K562 (cell line): Measurements from ENCODE around the gene CHCHD1. TPM values are rescaled to one million over a fixed set of nuclear protein-coding genes. Genes with fewer than 3 reads are reported as not detected.
A peak's percentile ranks its signal among the peaks of the same experiment; 100 is the strongest.

ENCODE experiments used
- CEBPB ChIP-seq: fragments of 450-650 bp; IDR thresholded peaks from 2 replicates; pipeline ENCODE4 v1.6.1; 2016; ENCODE audit warnings: missing genetic modification characterization, missing compliant biosample characterization
- MBD2 ChIP-seq: sonication (generic); IDR thresholded peaks from 2 replicates; pipeline ENCODE4 v1.6.1; 2016; ENCODE audit warnings: low read depth, borderline replicate concordance
- NR2C2 ChIP-seq, 2 experiments: fragments of 200-800 bp in 1 of 2; sonication (Bioruptor generic) in 1 of 2; sonication (generic) in 1 of 2; formaldehyde crosslinking in 1 of 2; IDR thresholded peaks; 2 replicates each; pipeline versions ENCODE4 v1.6.1 to v1.8.0; 2016 to 2022; ENCODE audit warnings: mild to moderate bottlenecking in 1 of 2, missing compliant biosample characterization in 1 of 2, missing genetic modification characterization in 1 of 2, missing genetic modification reagents in 1 of 2
- RB1 ChIP-seq: fragments of 450-650 bp; IDR thresholded peaks from 2 replicates; pipeline ENCODE4 v1.6.1; 2017; ENCODE audit warnings: low read depth, mild to moderate bottlenecking
- TBL1XR1 ChIP-seq, 2 experiments: IDR thresholded peaks; 2 replicates each; pipeline ENCODE4 v1.6.1; 2012; ENCODE audit warnings: improper control_type of control experiment in 2 of 2, low read length in 2 of 2, mild to moderate bottlenecking in 1 of 2
- ZNF75A ChIP-seq: fragments of 450-650 bp; formaldehyde crosslinking; IDR thresholded peaks from 2 replicates; pipeline ENCODE4 v1.4.0; 2020; ENCODE audit warnings: mild to moderate bottlenecking
- ZZZ3 ChIP-seq: fragments of 450-650 bp; IDR thresholded peaks from 2 replicates; pipeline ENCODE4 v1.6.1; 2016; ENCODE audit warnings: antibody characterized with exemption, mild to moderate bottlenecking, moderate library complexity
- polyA plus RNA-seq, 8 experiments: library from polyadenylated mRNA; depleted of rRNA in 4 of 8; stranded (reverse) in 5 of 8; unstranded in 3 of 8; fragments of >200 nt; fragmentation: Nextera tagmentation in 2 of 8; fragmentation: Illumina TruSeq in 1 of 8; extraction: Ambion mirVana in 2 of 8; extraction: Trizol in 1 of 8; gene quantifications; 2 replicates each; pipeline versions ENCODE4 v1.2.1 to v1.2.3, GENCODE V29; 2011 to 2014; ENCODE audit warnings: inconsistent platforms in 1 of 8, missing spikeins in 1 of 8
- total RNA-seq, 7 experiments: library from RNA; depleted of rRNA in 6 of 7; stranded (reverse); fragments of >200 nt in 6 of 7; fragmentation: Illumina TruSeq in 2 of 7; extraction: Trizol in 2 of 7; gene quantifications; 2 replicates each; pipeline versions ENCODE4 v1.2.1 to v1.2.3, GENCODE V29; 2011 to 2021; ENCODE audit warnings: low replicate concordance in 1 of 7
- TF ChIP-seq, protein P1 (sequence below), 2 experiments: fragments of 450-650 bp; IDR thresholded peaks; 2 replicates each; pipeline ENCODE4 v1.6.1; 2016; ENCODE audit warnings: mild to moderate bottlenecking in 2 of 2, borderline replicate concordance in 1 of 2, low read depth in 1 of 2, moderate library complexity in 1 of 2
- TF ChIP-seq, protein P2 (sequence below): fragments of 450-650 bp; IDR thresholded peaks from 2 replicates; pipeline ENCODE4 v1.6.1; 2017; ENCODE audit warnings: antibody characterized with exemption, mild to moderate bottlenecking
- TF ChIP-seq, protein P3 (sequence below): fragments of 450-650 bp; IDR thresholded peaks from 2 replicates; pipeline ENCODE4 v1.6.1; 2016; ENCODE audit warnings: low read depth, mild to moderate bottlenecking, moderate library complexity

The CHCHD1 gene
- total and polyA plus RNA-seq, 9 of the 15 experiments (the other 6 are each of a cell fraction or from before 2014, with no cell fraction given) = 52.9 to 126 (median 83.4) TPM

DNA sequence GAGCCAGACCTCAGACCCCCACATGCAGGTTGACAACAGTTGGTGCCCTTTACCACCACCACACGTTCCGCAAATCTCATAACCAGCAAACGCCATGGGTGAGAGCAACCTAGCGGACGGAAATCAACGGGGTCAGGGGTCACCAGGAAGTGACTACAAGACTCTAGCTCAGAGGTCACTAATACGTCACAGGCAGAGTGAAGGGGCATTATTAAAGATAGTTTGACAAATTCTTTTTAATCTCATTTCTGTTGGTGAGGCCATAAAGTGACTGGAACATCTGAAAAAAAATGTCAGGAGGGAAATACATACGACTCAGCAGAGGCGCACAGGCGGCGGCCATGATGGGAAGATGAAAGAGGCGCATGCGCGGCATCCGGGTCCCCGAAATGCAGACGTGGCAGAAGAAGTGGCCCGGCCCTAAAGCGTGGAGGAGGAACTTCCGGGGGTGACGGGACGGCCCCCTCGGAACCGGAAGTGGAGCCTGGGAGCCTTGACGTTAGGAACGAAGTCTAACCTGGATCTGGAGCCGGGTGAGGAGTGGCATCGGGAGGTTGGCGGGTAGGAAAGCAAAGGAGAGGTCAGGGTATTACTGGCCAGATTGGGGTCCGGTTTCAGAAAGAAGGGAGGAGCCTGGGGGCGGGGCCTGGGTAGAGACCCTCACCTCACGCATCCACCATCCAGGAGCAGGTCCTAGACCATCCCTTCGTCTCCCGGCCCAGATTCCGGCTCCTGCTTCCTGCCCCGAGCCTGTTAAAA lies 37.8 kb upstream of the CHCHD1 start, which contains the start of gene SEC24C (continued):
- TF ChIP-seq, protein P1, sequence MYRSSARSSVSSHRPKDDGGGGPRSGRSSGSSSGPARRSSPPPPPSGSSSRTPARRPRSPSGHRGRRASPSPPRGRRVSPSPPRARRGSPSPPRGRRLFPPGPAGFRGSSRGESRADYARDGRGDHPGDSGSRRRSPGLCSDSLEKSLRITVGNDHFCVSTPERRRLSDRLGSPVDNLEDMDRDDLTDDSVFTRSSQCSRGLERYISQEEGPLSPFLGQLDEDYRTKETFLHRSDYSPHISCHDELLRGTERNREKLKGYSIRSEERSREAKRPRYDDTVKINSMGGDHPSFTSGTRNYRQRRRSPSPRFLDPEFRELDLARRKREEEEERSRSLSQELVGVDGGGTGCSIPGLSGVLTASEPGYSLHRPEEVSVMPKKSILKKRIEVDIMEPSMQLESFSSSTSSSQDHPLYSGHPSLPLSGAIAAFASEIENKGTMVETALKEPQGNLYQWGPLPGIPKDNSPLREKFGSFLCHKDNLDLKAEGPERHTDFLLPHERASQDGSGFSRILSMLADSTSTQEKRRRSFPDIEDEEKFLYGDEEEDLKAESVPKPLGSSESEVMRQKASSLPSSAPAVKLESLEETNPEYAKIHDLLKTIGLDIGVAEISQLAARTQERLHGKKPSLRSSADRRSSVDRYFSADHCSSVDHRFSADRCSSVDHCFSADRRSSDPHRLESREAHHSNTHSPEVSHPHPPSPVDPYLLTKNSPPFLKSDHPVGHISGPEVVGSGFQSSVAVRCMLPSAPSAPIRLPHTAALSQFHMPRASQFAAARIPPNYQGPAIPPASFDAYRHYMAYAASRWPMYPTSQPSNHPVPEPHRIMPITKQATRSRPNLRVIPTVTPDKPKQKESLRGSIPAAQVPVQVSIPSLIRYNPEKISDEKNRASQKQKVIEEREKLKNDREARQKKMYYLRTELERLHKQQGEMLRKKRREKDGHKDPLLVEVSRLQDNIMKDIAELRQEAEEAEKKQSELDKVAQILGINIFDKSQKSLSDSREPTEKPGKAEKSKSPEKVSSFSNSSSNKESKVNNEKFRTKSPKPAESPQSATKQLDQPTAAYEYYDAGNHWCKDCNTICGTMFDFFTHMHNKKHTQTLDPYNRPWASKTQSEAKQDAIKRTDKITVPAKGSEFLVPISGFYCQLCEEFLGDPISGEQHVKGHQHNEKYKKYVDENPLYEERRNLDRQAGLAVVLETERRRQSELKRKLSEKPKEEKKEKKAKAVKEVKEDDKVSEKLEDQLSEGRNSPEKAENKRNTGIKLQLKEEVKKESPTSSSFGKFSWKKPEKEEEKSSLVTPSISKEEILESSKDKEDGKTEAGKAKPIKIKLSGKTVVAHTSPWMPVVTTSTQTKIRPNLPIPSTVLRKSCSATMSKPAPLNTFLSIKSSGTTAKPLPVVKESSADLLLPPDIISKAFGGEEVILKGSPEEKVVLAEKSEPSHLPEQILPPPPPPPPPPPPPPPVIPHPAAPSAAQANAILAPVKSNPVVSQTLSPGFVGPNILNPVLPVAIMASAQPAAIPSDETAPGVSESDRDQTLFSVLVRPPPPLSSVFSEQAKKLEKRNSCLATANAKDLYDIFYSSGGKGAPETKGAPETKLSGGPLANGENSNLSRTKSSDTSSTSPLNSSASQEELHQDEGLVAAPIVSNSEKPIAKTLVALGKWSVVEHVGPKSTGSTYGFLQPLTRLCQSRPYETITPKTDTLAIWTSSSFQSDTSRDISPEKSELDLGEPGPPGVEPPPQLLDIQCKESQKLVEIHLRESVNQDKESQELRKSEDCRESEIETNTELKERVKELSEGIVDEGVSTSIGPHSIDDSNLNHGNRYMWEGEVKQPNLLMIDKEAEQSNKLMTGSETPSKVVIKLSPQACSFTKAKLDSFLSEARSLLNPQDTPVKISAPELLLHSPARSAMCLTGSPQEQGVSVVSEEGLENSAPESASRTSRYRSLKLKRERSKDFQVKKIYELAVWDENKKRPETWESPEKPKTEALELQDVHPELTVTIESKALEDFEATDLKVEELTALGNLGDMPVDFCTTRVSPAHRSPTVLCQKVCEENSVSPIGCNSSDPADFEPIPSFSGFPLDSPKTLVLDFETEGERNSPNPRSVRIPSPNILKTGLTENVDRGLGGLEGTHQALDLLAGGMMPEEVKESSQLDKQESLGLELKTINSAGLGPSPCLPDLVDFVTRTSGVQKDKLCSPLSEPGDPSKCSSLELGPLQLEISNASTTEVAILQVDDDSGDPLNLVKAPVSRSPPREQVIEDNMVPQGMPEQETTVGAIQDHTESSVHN (IDR thresholded peaks at IDR 0.05; ENCODE audit: borderline replicate concordance in 1 of 2, low read depth in 1 of 2) = peak in 1 of 2 experiments; percentile 96; a peak in 2 of 4 replicates
- TF ChIP-seq RB1 (peak; percentile 49; the same call in 1 of the 2 replicates), MBD2 (peak; percentile 86; the same call in 1 of the 2 replicates), TBL1XR1 (IDR thresholded peaks at IDR 0.05; ENCODE audit: low read length in 2 of 2) (peak; percentile 42 to 60; a peak in 3 of 4 replicates), CEBPB (tag) (no peak; the same call in 1 of the 2 replicates), ZZZ3 (peak; percentile 93), NR2C2 (CRISPR knock-in tag; IDR thresholded peaks at IDR 0.05) (peak; percentile 98), NR2C2 (tag; IDR thresholded peaks at IDR 0.05) (peak; percentile 100), ZNF75A (CRISPR knock-in tag) (0 out of 2 replicates have a peak, but pooled peaks have one; percentile 16)
- TF ChIP-seq, protein P2, sequence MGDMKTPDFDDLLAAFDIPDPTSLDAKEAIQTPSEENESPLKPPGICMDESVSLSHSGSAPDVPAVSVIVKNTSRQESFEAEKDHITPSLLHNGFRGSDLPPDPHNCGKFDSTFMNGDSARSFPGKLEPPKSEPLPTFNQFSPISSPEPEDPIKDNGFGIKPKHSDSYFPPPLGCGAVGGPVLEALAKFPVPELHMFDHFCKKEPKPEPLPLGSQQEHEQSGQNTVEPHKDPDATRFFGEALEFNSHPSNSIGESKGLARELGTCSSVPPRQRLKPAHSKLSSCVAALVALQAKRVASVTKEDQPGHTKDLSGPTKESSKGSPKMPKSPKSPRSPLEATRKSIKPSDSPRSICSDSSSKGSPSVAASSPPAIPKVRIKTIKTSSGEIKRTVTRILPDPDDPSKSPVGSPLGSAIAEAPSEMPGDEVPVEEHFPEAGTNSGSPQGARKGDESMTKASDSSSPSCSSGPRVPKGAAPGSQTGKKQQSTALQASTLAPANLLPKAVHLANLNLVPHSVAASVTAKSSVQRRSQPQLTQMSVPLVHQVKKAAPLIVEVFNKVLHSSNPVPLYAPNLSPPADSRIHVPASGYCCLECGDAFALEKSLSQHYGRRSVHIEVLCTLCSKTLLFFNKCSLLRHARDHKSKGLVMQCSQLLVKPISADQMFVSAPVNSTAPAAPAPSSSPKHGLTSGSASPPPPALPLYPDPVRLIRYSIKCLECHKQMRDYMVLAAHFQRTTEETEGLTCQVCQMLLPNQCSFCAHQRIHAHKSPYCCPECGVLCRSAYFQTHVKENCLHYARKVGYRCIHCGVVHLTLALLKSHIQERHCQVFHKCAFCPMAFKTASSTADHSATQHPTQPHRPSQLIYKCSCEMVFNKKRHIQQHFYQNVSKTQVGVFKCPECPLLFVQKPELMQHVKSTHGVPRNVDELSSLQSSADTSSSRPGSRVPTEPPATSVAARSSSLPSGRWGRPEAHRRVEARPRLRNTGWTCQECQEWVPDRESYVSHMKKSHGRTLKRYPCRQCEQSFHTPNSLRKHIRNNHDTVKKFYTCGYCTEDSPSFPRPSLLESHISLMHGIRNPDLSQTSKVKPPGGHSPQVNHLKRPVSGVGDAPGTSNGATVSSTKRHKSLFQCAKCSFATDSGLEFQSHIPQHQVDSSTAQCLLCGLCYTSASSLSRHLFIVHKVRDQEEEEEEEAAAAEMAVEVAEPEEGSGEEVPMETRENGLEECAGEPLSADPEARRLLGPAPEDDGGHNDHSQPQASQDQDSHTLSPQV = 0 out of 2 replicates have a peak, but pooled peaks have one; percentile 65
- TF ChIP-seq, protein P3, sequence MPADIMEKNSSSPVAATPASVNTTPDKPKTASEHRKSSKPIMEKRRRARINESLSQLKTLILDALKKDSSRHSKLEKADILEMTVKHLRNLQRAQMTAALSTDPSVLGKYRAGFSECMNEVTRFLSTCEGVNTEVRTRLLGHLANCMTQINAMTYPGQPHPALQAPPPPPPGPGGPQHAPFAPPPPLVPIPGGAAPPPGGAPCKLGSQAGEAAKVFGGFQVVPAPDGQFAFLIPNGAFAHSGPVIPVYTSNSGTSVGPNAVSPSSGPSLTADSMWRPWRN = no peak
